Stimulated activated naive CD8-positive, alpha-beta T cell treated with anti-CD3 and anti-CD28 coated beads, Interleukin-15, amount 100 ng/mL, for 72 hours (primary cell): ENCODE results near the gene DDX39B.
A peak's percentile ranks its signal among the peaks of the same experiment; 100 is the strongest.
"Not testable (repeated sequence)": the region's sequence is repeated elsewhere in the genome, so short reads cannot be mapped to it uniquely, and the experiment has no call there.

Source experiments
- ATAC-seq: fragments of 150-1000 bp; cut with Tn5 transposase; 2 replicates; pipeline ENCODE4 v1.10.0; 2021; ENCODE audit warnings: mild to moderate bottlenecking, moderate library complexity
- DNase-seq, 2 donors: peaks; one replicate each; pipeline ENCODE4 v3.0.0; 2021 to 2022
- H3K27ac Mint-ChIP-seq, 2 donors: one replicate each; pipeline ENCODE4 v1.8.0; 2022; ENCODE audit warnings: mild to moderate bottlenecking in 2 of 2, mixed read lengths in 2 of 2, moderate library complexity in 2 of 2
- H3K27me3 Mint-ChIP-seq: one replicate; pipeline ENCODE4 v1.8.0; 2022; ENCODE audit warnings: mixed read lengths
- H3K4me1 Mint-ChIP-seq: one replicate; pipeline ENCODE4 v1.8.0; 2022; ENCODE audit warnings: mild to moderate bottlenecking, mixed read lengths
- H3K4me3 Mint-ChIP-seq, 2 donors: one replicate each; pipeline ENCODE4 v1.8.0; 2022; ENCODE audit warnings: mild to moderate bottlenecking in 2 of 2, mixed read lengths in 2 of 2, moderate library complexity in 1 of 2
- H3K9me3 Mint-ChIP-seq, 2 donors: one replicate each; pipeline ENCODE4 v1.8.0; 2022; ENCODE audit warnings: mixed read lengths in 2 of 2

The DDX39B gene

DNA sequence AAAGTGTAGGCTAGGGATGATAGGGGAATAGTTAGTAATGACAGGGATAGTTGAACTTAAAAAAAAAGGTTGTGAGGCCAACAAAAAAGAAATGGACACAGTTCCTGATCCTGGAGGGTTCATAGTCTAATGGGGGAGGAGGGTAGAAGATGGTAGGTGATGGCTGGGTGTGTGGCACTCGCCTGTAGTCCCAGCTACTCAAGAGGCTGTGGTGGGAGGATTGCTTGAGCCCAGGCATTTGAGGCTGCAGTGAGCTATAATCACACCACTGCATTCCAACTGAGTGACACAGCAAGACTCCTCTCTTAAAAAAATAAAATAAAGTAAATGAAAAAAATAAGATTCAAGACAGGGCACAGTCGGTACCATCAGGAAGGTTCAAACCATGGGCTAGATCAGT, 46.2 kb downstream of the DDX39B start:
- DNase-seq = no peak
- H3K27me3 Mint-ChIP-seq = no peaks in the 10 kb centered on the region
- peak overlapping the region; percentile 79 to 80 for H3K4me3 Mint-ChIP-seq
- peak overlapping the region in 1 of 2 donors; percentile 52 for H3K27ac Mint-ChIP-seq
- no peaks in the 10 kb centered on the region for H3K9me3 Mint-ChIP-seq
- H3K4me1 Mint-ChIP-seq = peaks cover 68% of the 10 kb centered on the region
- no peak for ATAC-seq

DNA sequence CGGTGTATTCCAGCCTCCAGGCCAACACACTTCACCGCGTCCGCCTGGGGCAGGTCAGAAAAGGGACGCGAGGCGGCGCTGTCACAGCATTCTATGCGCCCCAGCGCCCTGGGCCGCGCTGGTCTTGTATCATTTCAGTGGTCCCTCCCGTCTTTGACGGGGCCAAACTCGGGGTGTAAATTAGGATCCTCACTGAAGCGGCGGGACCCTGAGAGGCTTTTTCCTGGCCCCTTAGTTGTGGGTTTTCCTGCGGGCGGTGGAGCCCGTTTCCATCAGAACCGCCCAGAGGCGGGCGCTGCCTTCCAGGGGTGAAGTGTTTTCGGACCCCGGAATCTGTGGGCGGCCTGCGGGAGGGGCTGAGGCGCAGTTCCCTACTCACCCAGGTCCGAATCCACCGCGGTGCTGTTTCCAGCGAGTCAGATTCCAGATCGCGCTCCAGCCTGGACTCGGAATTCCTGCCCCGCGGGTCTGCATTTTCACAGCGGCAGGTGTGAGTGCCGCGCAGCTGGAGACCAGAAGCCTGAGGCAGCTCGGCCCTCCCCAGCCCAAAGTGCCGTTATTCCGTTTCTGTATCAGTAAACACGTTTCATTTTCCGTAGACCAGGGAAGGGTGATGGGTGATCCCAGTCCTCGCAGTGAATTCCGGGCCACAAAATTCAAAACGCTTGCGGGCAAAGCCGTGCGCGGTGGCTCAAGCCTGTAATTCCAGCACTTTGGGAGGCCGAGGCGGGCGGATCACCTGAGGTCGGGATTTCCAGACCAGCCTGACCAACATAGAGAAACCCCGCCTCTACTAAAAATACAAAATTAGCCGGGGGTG, 47.7 kb downstream of the DDX39B start:
- peak; percentile 65 for ATAC-seq
- H3K27ac Mint-ChIP-seq = peak overlapping the region; percentile 97
- H3K4me1 Mint-ChIP-seq = peaks cover 67% of the 10 kb centered on the region
- no peaks in the 10 kb centered on the region for H3K27me3 Mint-ChIP-seq
- DNase-seq = peak; percentile 75 to 83
- H3K9me3 Mint-ChIP-seq = no peaks in the 10 kb centered on the region
- H3K4me3 Mint-ChIP-seq = peak overlapping the region; percentile 79 to 80

DNA sequence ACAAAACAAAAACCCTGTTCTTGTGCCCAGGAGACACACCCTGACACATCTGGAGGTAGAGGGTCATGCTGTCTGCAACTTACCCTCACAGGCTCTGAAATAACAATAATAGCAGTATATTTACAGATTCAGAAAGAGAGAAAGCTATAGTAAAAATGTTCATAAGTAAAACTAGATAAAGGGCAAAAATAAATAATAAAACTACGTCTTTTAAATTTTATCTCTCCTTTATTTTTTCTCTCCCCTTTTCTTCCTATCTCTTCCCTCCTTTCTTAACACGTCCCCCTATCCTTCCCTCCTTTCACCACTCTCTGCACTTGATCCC, 48.3 kb downstream of the DDX39B start:
- Mint-ChIP-seq H3K4me1 (peaks cover 61% of the 10 kb centered on the region), H3K27ac (peak overlapping the region; percentile 1 to 97), H3K4me3 (peak overlapping the region; percentile 79 to 80)
- not testable (repeated sequence) for ATAC-seq, H3K9me3 Mint-ChIP-seq, H3K27me3 Mint-ChIP-seq, DNase-seq

DNA sequence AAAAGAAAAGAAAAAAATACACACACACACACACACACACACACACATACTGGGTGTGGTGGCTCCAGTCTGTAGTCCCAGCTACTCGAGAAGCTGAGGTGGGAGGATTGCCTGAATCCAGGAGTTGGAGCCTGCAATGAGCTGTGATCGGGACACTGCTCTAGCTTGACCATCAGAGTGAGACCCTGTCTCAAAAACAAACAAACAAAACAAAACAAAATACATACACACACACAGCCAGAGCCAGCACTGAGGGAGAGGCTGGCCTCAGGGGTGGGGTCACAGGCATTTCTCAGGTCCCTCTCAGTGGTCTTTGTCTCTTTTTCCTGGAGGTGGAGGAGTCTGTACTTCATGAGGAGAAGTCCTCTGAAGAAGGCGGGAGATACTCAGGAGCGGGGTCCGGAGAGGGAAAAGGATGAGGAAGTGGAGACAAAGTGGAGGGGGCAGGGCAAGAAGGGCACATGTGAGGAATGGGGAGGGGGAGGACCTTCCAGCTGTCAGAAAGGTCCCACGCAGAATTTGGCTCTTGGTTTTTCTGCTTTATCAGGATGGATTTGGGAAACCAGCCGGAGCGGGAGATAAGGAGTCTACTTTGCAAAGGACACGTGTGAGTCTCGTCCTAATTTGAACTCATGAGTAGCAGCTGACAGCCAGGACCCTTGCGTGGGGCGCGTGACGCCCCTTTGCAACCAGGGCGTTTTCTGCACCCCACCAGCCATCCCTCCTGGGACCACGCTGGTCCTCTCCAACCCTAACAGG, 51.5 kb downstream of the DDX39B start:
- no peak for DNase-seq
- no peaks in the 10 kb centered on the region for H3K9me3 Mint-ChIP-seq
- peak overlapping the region; percentile 49 to 82 for H3K27ac Mint-ChIP-seq
- peak overlapping the region in 1 of 2 donors; percentile 41 for H3K4me3 Mint-ChIP-seq
- H3K27me3 Mint-ChIP-seq = no peaks in the 10 kb centered on the region
- no peak for ATAC-seq
- H3K4me1 Mint-ChIP-seq = peaks cover 50% of the 10 kb centered on the region

DNA sequence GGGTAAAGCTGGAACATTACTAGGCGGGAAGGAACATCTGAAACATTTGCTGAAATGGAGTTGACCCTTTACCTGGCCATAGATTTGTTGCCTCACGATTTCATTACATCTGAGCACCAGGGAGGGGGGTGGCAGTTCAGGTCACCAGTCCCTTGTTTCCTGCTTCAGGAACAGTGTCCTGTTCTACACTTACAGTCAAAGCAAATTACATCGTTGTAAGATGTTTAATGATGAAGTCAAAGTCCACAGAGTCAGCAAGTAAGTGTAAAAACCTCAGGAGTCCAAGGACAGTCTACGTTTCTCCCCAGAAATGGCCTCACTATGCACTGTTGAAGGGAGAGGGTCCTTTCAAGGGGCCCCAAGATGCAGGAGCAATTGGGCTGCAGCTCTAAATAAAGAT, 52.7 kb downstream of the DDX39B start:
- Mint-ChIP-seq H3K4me3 (no peak overlapping the region), H3K9me3 (no peaks in the 10 kb centered on the region), H3K27me3 (no peaks in the 10 kb centered on the region), H3K4me1 (peaks cover 48% of the 10 kb centered on the region), H3K27ac (peak overlapping the region in 1 of 2 donors; percentile 5)
- ATAC-seq (no peak), DNase-seq (no peak)

DNA sequence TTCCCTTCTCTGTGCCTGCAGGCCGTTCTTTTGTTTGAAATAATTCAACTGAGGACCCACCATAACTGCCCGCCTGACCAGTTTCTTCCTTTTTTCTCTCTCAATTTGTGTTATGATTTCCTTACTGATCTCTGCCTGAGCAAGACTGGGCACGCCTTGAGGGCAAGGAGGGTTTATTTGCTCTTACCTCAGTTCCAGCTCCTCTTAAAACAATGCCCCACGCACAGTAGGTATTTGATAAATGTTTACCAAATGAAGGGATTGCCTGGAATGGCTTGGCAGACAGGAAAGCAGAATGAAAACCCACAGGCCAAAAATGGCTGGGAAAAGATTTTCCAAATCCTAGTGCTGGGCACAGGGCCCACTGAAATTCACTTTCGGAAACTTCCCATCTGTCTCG, 54.1 kb downstream of the DDX39B start:
- not testable (repeated sequence) for H3K27me3 Mint-ChIP-seq, ATAC-seq, H3K9me3 Mint-ChIP-seq, H3K4me3 Mint-ChIP-seq, DNase-seq
- Mint-ChIP-seq H3K4me1 (peaks cover 39% of the 10 kb centered on the region), H3K27ac (peak overlapping the region in 1 of 2 donors; percentile 80)

DNA sequence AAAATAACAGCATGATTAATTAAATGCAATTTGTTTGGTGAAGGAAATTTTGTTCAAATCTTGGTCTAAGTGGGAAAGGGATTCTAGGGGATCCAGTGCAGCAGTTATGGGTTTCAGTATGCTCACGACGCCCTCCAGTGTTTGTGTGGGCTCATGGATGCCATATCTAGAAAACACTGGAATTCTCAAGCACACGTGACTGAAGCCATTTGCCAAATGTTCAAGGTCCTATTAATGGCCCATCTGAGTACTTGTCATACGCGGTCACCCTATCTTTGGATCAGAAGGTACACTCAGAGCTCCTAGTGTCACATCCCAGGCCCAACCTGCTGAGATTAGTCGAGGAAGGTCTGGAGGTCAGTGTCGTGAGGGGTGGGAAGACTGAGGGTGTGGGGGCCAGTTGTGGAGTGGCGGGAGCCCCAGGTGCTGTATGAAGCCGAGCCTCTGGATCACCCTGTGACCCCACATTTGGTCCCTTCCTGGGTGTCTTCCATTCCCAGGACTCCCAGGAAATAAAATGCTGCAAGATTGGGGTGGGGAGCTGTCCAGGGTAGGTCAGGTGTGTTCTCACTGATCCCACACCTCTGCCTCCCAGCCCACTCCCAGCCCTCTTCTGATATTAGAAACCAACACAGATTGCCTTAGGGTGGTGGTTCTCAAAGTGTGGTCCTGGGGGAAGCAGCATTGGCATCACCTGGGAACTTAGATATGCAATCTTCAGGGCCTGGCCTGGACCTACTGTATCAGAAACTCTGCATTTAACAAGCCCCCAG, 55.6 kb downstream of the DDX39B start:
- H3K27me3 Mint-ChIP-seq, H3K4me3 Mint-ChIP-seq, DNase-seq, H3K9me3 Mint-ChIP-seq, H3K27ac Mint-ChIP-seq, ATAC-seq: not testable (repeated sequence)
- H3K4me1 Mint-ChIP-seq = peaks cover 28% of the 10 kb centered on the region

DNA sequence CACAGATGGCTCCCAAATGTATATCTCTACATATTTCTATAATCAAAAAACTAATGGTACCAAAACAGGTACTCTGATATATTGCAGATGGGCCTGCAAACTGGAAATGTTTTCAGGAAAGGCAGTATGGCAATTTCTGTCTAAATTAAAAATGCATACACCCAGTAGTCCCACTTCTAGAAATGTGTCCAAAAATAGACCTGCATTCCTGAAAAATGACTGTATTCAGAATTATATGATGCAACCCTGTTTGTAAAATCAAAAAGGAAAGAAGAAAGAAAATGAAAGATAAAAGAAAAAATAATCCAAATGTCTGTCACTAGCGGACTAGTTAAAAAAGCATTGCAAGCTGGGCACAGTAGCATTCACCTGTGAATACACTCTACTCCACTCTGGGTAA, 56.7 kb downstream of the DDX39B start:
- DNase-seq (no peak), ATAC-seq (no peak)
- H3K4me1 Mint-ChIP-seq = peaks cover 16% of the 10 kb centered on the region
- no peaks in the 10 kb centered on the region for H3K27me3 Mint-ChIP-seq
- no peak overlapping the region for H3K27ac Mint-ChIP-seq
- no peak overlapping the region for H3K4me3 Mint-ChIP-seq
- H3K9me3 Mint-ChIP-seq = no peaks in the 10 kb centered on the region

DNA sequence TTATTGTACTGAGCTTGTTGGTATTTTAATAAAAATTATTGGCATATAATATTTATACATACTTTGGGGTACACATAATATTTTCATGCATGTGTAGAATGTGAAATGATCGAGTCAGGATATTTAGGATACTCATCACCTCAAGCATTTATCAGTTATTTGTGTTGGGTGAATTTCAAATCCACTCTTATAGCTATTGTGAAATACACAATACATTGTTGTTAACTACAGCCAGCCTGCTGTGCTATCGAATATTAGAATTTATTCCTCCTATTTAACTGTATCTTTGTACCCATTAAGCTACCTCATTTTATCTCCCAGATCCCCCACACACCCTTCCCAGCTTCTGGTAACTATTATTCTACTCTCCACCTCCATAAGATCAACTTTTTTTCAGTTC, 58.4 kb downstream of the DDX39B start:
- Mint-ChIP-seq H3K27me3 (no peaks in the 10 kb centered on the region), H3K4me3 (no peak overlapping the region), H3K27ac (no peak overlapping the region), H3K9me3 (no peaks in the 10 kb centered on the region), H3K4me1 (peaks cover 11% of the 10 kb centered on the region)
- no peak for ATAC-seq
- no peak for DNase-seq

DNA sequence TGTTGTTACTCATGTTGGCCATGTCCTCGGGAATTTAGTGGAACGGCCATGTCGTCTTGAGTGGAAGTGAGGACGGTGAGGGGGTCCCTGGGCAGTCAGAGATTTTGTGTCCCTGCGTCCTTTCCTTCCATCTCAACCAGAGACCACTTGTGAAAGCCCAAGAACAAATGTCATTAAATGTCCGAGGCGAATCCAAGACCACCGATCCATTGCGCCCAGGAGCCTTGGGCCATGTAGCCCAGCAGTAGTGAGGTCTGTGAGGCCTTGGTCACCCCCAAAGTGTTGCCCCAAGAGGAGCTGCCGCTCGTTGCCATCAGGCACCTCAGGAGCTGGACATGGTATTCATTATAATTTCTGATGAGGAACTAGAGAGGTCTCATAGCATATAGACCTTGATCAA, 61.2 kb downstream of the DDX39B start:
- Mint-ChIP-seq H3K4me3 (no peak overlapping the region), H3K27me3 (no peaks in the 10 kb centered on the region), H3K4me1 (peaks cover 9% of the 10 kb centered on the region), H3K9me3 (no peaks in the 10 kb centered on the region), H3K27ac (no peak overlapping the region)
- ATAC-seq (no peak), DNase-seq (no peak)
